Neural cell (in vitro differentiated cells): ENCODE results near the gene RAPGEF3. TPM values are rescaled to one million over a fixed set of nuclear protein-coding genes. Genes with fewer than 3 reads are reported as not detected.

Source experiments
- H2AFZ ChIP-seq: fragments of 200-600, 300-800 bp; sonication (generic), shearing (Covaris generic); 2 replicates; pipeline ENCODE4 v1.6.0; 2014; ENCODE audit warnings: low read depth, mild to moderate bottlenecking, antibody characterized with exemption, low read length, moderate library complexity
- H3F3A ChIP-seq: fragments of 200-600 bp; shearing (Covaris generic); 2 replicates; pipeline ENCODE4 v1.6.1; 2016; ENCODE audit warnings: mild to moderate bottlenecking, moderate library complexity, mixed read lengths, antibody characterized with exemption, low read length; ENCODE audit not compliant: insufficient read depth, poor library complexity, severe bottlenecking
- H3K27ac ChIP-seq: fragments of 200-600, 300-800 bp; sonication (generic), shearing (Covaris generic); 2 replicates; pipeline ENCODE4 v1.5.1; 2014; ENCODE audit warnings: mild to moderate bottlenecking, low read length, moderate library complexity
- H3K27me3 ChIP-seq: fragments of 300-800, 200-600 bp; sonication (generic), shearing (Covaris generic); 2 replicates; pipeline ENCODE4 v1.6.0; 2014; ENCODE audit warnings: mild to moderate bottlenecking, low read depth, low read length, moderate library complexity; ENCODE audit not compliant: insufficient read depth
- H3K36me3 ChIP-seq: fragments of 300-800, 200-600 bp; sonication (generic), shearing (Covaris generic); 2 replicates; pipeline ENCODE4 v1.5.1; 2014; ENCODE audit warnings: mild to moderate bottlenecking, antibody characterized with exemption, low read length, moderate library complexity; ENCODE audit not compliant: insufficient read depth
- H3K4me2 ChIP-seq: fragments of 300-800, 200-600 bp; sonication (generic), shearing (Covaris generic); 2 replicates; pipeline ENCODE4 v1.6.0; 2014; ENCODE audit warnings: mild to moderate bottlenecking, low read length
- H3K4me3 ChIP-seq: fragments of 300-800, 200-600 bp; sonication (generic), shearing (Covaris generic); 2 replicates; pipeline ENCODE4 v1.5.1; 2014; ENCODE audit warnings: mild to moderate bottlenecking, low read length, moderate library complexity
- H3K79me2 ChIP-seq: fragments of 200-600 bp; shearing (Covaris generic); replicated peaks from 2 replicates; pipeline ENCODE4 v1.6.0; 2014; ENCODE audit warnings: mild to moderate bottlenecking, low read length, moderate library complexity; ENCODE audit not compliant: insufficient read depth
- H3K9ac ChIP-seq: fragments of 300-800, 200-600 bp; sonication (generic), shearing (Covaris generic); 2 replicates; pipeline ENCODE4 v1.6.1; 2016; ENCODE audit warnings: mild to moderate bottlenecking, low read length, mixed read lengths
- H3K9me2 ChIP-seq: fragments of 200-600 bp; shearing (Covaris generic); 2 replicates; pipeline ENCODE4 v1.6.1; 2016; ENCODE audit warnings: mild to moderate bottlenecking, low read length, mixed read lengths; ENCODE audit not compliant: insufficient read depth
- H3K9me3 ChIP-seq: fragments of 200-600, 300-800 bp; sonication (generic), shearing (Covaris generic); 2 replicates; pipeline ENCODE4 v1.6.1; 2016; ENCODE audit warnings: mild to moderate bottlenecking, mixed run types, low read length, moderate library complexity, mixed read lengths
- H4K20me1 ChIP-seq: fragments of 200-600 bp; shearing (Covaris generic); 2 replicates; pipeline ENCODE4 v1.6.1; 2016; ENCODE audit warnings: mild to moderate bottlenecking, mixed run types; ENCODE audit not compliant: insufficient read depth
- EP300 ChIP-seq: fragments of 450-650 bp; conservative IDR thresholded peaks from 2 replicates; pipeline ENCODE4 v1.6.1; 2014; ENCODE audit warnings: antibody characterized with exemption, mild to moderate bottlenecking, moderate library complexity; ENCODE audit not compliant: poor library complexity, severe bottlenecking
- EZH2 ChIP-seq: fragments of 200-600, 300-800 bp; shearing (Covaris generic), sonication (generic); IDR thresholded peaks from 2 replicates; pipeline ENCODE4 v1.6.1; 2014; ENCODE audit warnings: antibody characterized with exemption, low read length, borderline replicate concordance, mild to moderate bottlenecking; ENCODE audit not compliant: insufficient read depth, poor library complexity, severe bottlenecking
- MXI1 ChIP-seq: fragments of 450-650 bp; conservative IDR thresholded peaks from 2 replicates; pipeline ENCODE4 v1.6.1; 2014; ENCODE audit warnings: antibody characterized with exemption, mild to moderate bottlenecking; ENCODE audit not compliant: poor library complexity, severe bottlenecking
- POLR2AphosphoS5 ChIP-seq: IDR thresholded peaks from 2 replicates; pipeline ENCODE4 v1.6.1; 2012
- RAD21 ChIP-seq: fragments of 450-650 bp; conservative IDR thresholded peaks from 2 replicates; pipeline ENCODE4 v1.6.1; 2014; ENCODE audit warnings: antibody characterized with exemption, mild to moderate bottlenecking, moderate library complexity
- SMC3 ChIP-seq: fragments of 450-650 bp; conservative IDR thresholded peaks from 2 replicates; pipeline ENCODE4 v1.6.1; 2014; ENCODE audit warnings: antibody characterized with exemption, mild to moderate bottlenecking, moderate library complexity; ENCODE audit not compliant: poor library complexity
- TAF1 ChIP-seq: IDR thresholded peaks from 2 replicates; pipeline ENCODE4 v1.6.1; 2012; ENCODE audit warnings: low read depth
- polyA plus RNA-seq: library from polyadenylated mRNA; depleted of rRNA; stranded (reverse); fragments of >200 nt; gene quantifications from 2 replicates; pipeline ENCODE4 v1.2.3, GENCODE V29; 2014
- TF ChIP-seq, protein P1 (sequence below): fragments of 450-650 bp; IDR thresholded peaks from 2 replicates; pipeline ENCODE4 v1.5.1; 2014; ENCODE audit warnings: antibody characterized with exemption, mild to moderate bottlenecking, moderate library complexity; ENCODE audit not compliant: poor library complexity, severe bottlenecking
- TF ChIP-seq, protein P2 (sequence below): IDR thresholded peaks from 2 replicates; pipeline ENCODE4 v1.6.1; 2012; ENCODE audit warnings: borderline replicate concordance

Gene RAPGEF3
- polyA plus RNA-seq, 1 donor from 2014 or later = 1.5 TPM

GRCh38 chr12:47750229-47750798 lies 8.4 kb downstream of the RAPGEF3 start:
- Histone ChIP-seq H3K79me2 (no peaks in the 10 kb centered on the region), H3K4me3 (no peak overlapping the region), H3K4me2 (no peak overlapping the region), H3K27ac (no peak overlapping the region), H2AFZ (no peak overlapping the region), H3K27me3 (no peaks in the 10 kb centered on the region), H3K9me2 (no peaks in the 10 kb centered on the region), H3K36me3 (no peaks in the 10 kb centered on the region), H3F3A (no peaks in the 10 kb centered on the region), H3K9me3 (no peaks in the 10 kb centered on the region), H4K20me1 (no peaks in the 10 kb centered on the region), H3K9ac (no peak overlapping the region)
- no peak for TF ChIP-seq EZH2
- no peak for TF ChIP-seq RAD21
- TF ChIP-seq MXI1 = no peak
- no peak for TF ChIP-seq TAF1
- TF ChIP-seq, protein P1, sequence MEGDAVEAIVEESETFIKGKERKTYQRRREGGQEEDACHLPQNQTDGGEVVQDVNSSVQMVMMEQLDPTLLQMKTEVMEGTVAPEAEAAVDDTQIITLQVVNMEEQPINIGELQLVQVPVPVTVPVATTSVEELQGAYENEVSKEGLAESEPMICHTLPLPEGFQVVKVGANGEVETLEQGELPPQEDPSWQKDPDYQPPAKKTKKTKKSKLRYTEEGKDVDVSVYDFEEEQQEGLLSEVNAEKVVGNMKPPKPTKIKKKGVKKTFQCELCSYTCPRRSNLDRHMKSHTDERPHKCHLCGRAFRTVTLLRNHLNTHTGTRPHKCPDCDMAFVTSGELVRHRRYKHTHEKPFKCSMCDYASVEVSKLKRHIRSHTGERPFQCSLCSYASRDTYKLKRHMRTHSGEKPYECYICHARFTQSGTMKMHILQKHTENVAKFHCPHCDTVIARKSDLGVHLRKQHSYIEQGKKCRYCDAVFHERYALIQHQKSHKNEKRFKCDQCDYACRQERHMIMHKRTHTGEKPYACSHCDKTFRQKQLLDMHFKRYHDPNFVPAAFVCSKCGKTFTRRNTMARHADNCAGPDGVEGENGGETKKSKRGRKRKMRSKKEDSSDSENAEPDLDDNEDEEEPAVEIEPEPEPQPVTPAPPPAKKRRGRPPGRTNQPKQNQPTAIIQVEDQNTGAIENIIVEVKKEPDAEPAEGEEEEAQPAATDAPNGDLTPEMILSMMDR = no peak
- TF ChIP-seq POLR2AphosphoS5 = no peak
- no peak for TF ChIP-seq SMC3
- no peak for TF ChIP-seq EP300
- TF ChIP-seq, protein P2, sequence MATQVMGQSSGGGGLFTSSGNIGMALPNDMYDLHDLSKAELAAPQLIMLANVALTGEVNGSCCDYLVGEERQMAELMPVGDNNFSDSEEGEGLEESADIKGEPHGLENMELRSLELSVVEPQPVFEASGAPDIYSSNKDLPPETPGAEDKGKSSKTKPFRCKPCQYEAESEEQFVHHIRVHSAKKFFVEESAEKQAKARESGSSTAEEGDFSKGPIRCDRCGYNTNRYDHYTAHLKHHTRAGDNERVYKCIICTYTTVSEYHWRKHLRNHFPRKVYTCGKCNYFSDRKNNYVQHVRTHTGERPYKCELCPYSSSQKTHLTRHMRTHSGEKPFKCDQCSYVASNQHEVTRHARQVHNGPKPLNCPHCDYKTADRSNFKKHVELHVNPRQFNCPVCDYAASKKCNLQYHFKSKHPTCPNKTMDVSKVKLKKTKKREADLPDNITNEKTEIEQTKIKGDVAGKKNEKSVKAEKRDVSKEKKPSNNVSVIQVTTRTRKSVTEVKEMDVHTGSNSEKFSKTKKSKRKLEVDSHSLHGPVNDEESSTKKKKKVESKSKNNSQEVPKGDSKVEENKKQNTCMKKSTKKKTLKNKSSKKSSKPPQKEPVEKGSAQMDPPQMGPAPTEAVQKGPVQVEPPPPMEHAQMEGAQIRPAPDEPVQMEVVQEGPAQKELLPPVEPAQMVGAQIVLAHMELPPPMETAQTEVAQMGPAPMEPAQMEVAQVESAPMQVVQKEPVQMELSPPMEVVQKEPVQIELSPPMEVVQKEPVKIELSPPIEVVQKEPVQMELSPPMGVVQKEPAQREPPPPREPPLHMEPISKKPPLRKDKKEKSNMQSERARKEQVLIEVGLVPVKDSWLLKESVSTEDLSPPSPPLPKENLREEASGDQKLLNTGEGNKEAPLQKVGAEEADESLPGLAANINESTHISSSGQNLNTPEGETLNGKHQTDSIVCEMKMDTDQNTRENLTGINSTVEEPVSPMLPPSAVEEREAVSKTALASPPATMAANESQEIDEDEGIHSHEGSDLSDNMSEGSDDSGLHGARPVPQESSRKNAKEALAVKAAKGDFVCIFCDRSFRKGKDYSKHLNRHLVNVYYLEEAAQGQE = no peak

DNA sequence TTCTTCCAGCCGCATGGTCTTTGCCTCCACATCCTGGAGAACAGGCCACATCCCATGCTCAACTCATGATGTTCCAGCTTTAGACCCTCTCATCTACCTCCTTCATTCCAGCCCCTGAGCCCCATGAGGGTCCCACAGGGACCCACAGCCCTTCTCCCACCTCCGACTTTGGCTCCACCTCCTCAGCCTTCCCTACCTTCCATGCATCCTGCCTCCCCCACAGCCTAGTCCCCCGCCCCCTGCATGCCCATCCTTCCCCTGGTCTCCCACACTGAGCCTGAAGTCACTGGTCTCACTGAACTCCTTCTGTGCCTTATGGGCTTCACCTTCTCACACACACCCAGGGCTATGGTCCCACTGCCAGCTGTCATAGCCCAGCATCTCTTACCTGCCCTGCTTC lies 9.8 kb downstream of the RAPGEF3 start:
- H3K4me3 ChIP-seq = no peak overlapping the region
- no peaks in the 10 kb centered on the region for H3F3A ChIP-seq
- no peaks in the 10 kb centered on the region for H3K36me3 ChIP-seq
- no peaks in the 10 kb centered on the region for H4K20me1 ChIP-seq
- no peak overlapping the region for H3K27ac ChIP-seq
- H3K27me3 ChIP-seq = no peaks in the 10 kb centered on the region
- H2AFZ ChIP-seq = no peak overlapping the region
- H3K9me2 ChIP-seq = no peaks in the 10 kb centered on the region
- H3K79me2 ChIP-seq = no peaks in the 10 kb centered on the region
- TF ChIP-seq POLR2AphosphoS5 (no peak), EP300 (no peak), RAD21 (no peak), TAF1 (no peak), SMC3 (no peak), EZH2 (no peak), MXI1 (no peak)
- TF ChIP-seq, protein P2 = no peak
- TF ChIP-seq, protein P1 = no peak
- H3K9me3 ChIP-seq = no peaks in the 10 kb centered on the region
- no peak overlapping the region for H3K9ac ChIP-seq
- H3K4me2 ChIP-seq = no peak overlapping the region
